ENCODE measurements around the gene REXO1. TPM values are rescaled to one million over a fixed set of nuclear protein-coding genes. Genes with fewer than 3 reads are reported as not detected.
"Not testable (repeated sequence)": the region's sequence is repeated elsewhere in the genome, so short reads cannot be mapped to it uniquely, and the experiment has no call there.

REXO1 gene
- total RNA-seq, 2 donors from 2014 or later = 18.2 to 24.5 TPM

DNA sequence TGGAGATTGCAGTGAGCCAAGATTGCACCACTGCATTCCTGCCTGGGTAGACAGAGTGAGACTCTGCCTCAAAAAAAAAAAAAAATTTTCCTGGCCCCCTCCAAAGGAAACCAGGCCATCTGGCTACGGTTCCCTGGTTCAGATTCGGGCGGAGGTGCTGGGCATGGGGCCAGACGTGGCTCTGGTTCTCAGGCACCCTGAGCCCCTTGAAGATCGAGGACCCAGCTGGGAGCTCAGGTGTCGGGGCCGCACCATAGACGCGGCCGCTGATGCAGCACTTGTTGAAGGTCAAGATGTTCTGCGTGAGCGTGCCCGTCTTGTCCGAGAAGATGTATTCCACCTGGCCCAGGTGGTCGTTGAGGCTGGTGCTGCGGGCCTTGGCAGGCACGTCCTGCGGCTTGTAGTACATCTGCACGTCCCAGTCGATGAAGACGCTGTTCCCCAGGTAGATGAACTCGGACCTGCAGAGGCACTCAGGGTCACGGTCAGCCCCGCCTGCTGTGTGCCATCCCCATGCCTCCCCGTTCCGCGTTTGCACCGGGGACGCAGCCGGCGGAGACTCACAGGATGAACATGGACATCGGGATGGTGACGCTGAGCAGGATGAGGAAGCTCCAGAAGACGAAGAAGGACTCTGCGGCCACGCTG, 48.5 kb downstream of the REXO1 start:
- Histone ChIP-seq H3K27ac (no peak overlapping the region), H3K36me3 (no peaks in the 10 kb centered on the region), H3K4me1 (ENCODE audit: control insufficient read depth in 1 of 2, low read depth in 2 of 2) (no peaks in the 10 kb centered on the region), H3K9me3 (no peaks in the 10 kb centered on the region), H3K4me3 (no peak overlapping the region), H3K27me3 (replicated peaks; ENCODE audit: insufficient read depth) (no peaks in the 10 kb centered on the region)
- no peak for DNase-seq (ENCODE audit: low spot score)
- TF ChIP-seq, protein P1, sequence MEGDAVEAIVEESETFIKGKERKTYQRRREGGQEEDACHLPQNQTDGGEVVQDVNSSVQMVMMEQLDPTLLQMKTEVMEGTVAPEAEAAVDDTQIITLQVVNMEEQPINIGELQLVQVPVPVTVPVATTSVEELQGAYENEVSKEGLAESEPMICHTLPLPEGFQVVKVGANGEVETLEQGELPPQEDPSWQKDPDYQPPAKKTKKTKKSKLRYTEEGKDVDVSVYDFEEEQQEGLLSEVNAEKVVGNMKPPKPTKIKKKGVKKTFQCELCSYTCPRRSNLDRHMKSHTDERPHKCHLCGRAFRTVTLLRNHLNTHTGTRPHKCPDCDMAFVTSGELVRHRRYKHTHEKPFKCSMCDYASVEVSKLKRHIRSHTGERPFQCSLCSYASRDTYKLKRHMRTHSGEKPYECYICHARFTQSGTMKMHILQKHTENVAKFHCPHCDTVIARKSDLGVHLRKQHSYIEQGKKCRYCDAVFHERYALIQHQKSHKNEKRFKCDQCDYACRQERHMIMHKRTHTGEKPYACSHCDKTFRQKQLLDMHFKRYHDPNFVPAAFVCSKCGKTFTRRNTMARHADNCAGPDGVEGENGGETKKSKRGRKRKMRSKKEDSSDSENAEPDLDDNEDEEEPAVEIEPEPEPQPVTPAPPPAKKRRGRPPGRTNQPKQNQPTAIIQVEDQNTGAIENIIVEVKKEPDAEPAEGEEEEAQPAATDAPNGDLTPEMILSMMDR (IDR thresholded peaks at IDR 0.05) = no peak
- ATAC-seq (ENCODE audit: insufficient number of reproducible peaks, low FRiP score, low read depth) = no peak

DNA sequence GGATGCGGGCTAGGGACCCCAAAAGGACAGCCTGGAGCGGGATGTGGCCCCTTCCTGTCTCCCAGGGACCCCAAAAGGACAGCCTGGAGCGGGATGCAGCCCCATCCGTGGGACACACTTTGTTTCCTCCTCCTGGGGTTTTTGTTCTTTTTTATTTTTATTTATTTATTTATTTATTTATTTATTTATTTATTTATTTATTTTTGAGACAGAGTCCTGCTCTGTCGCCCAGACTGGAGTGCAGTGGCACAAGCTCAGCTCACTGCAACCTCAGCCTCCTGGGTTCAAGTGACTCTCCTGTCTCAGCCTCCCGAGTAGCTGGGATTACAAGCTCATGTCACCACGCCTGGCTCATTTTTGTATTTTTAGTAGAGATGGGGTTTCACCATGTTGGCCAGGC, 51.0 kb downstream of the REXO1 start:
- not testable (repeated sequence) for DNase-seq (ENCODE audit: low spot score); ATAC-seq (ENCODE audit: insufficient number of reproducible peaks, low FRiP score, low read depth); H3K27me3 ChIP-seq (replicated peaks; ENCODE audit: insufficient read depth)

GRCh38 chr19:1796395-1797142, 51.7 kb downstream of the REXO1 start:
- no peaks in the 10 kb centered on the region for H3K27me3 ChIP-seq (replicated peaks; ENCODE audit: insufficient read depth)
- no peak for DNase-seq (ENCODE audit: low spot score)
- ATAC-seq (ENCODE audit: insufficient number of reproducible peaks, low FRiP score, low read depth) = no peak
- no peaks in the 10 kb centered on the region for H3K4me1 ChIP-seq (ENCODE audit: control insufficient read depth in 1 of 2, low read depth in 2 of 2)
- no peak overlapping the region for H3K27ac ChIP-seq
- H3K36me3 ChIP-seq = no peaks in the 10 kb centered on the region
- no peaks in the 10 kb centered on the region for H3K9me3 ChIP-seq
- H3K4me3 ChIP-seq = no peak overlapping the region
- TF ChIP-seq, protein P1 (IDR thresholded peaks at IDR 0.05) = no peak

More for the DNA sequence above, 51.0 kb downstream of the REXO1 start:
- not testable (repeated sequence) for H3K4me3 ChIP-seq; H3K36me3 ChIP-seq; H3K4me1 ChIP-seq (ENCODE audit: control insufficient read depth in 1 of 2, low read depth in 2 of 2); H3K27ac ChIP-seq; H3K9me3 ChIP-seq

- H3K4me1 ChIP-seq (ENCODE audit: control insufficient read depth in 1 of 2, low read depth in 2 of 2) = no peaks in the 10 kb centered on the region
- DNase-seq (ENCODE audit: low spot score) (no peak), ATAC-seq (ENCODE audit: insufficient number of reproducible peaks, low FRiP score, low read depth) (no peak)
- H3K4me3 ChIP-seq = no peak overlapping the region
- H3K9me3 ChIP-seq = no peaks in the 10 kb centered on the region
- H3K36me3 ChIP-seq = no peaks in the 10 kb centered on the region
- no peak overlapping the region for H3K27ac ChIP-seq
- H3K27me3 ChIP-seq (replicated peaks; ENCODE audit: insufficient read depth) = no peaks in the 10 kb centered on the region
- TF ChIP-seq, protein P1 (IDR thresholded peaks at IDR 0.05) = no peak
These were observed 53.7 kb downstream of the REXO1 start for GRCh38 chr19:1794424-1795172.

- Histone ChIP-seq H3K36me3 (no peaks in the 10 kb centered on the region), H3K4me3 (no peak overlapping the region), H3K9me3 (no peaks in the 10 kb centered on the region), H3K4me1 (ENCODE audit: control insufficient read depth in 1 of 2, low read depth in 2 of 2) (no peaks in the 10 kb centered on the region), H3K27ac (no peak overlapping the region), H3K27me3 (replicated peaks; ENCODE audit: insufficient read depth) (no peaks in the 10 kb centered on the region)
- TF ChIP-seq, protein P1 (IDR thresholded peaks at IDR 0.05) = no peak
- ATAC-seq (ENCODE audit: insufficient number of reproducible peaks, low FRiP score, low read depth) = no peak
- no peak for DNase-seq (ENCODE audit: low spot score)
These were observed 56.4 kb downstream of the REXO1 start for GRCh38 chr19:1791879-1792278.

All from thoracic aorta (tissue), 2 donors.